ENCODE data around the gene ATG9A.

GRCh38 chr2:219272995-219273394 lies 43.6 kb upstream of the ATG9A start:
- TF ChIP-seq POLR2A (IDR thresholded peaks at IDR 0.05) (no peak), CTCF (IDR thresholded peaks at IDR 0.05) (no peak), POLR2AphosphoS5 (IDR thresholded peaks at IDR 0.05) (no peak)

Data from sigmoid colon (tissue), 4 donors.